HG03095 (cell line): ENCODE results near the gene POLG.

ENCODE experiments used
- ATAC-seq: cut with Tn5 transposase; IDR thresholded peaks from one replicate; pipeline ENCODE4 v1.9.1; 2021; ENCODE audit warnings: moderate library complexity; ENCODE audit not compliant: unreplicated experiment

POLG gene

GRCh38 chr15:89370120-89370977 lies 35.7 kb upstream of the POLG start:
- no peak for ATAC-seq

- ATAC-seq, result no peak
Observed at GRCh38 chr15:89369341-89369947, 34.8 kb upstream of the POLG start.

GRCh38 chr15:89368566-89369223 lies 34.1 kb upstream of the POLG start:
- ATAC-seq, result no peak

DNA sequence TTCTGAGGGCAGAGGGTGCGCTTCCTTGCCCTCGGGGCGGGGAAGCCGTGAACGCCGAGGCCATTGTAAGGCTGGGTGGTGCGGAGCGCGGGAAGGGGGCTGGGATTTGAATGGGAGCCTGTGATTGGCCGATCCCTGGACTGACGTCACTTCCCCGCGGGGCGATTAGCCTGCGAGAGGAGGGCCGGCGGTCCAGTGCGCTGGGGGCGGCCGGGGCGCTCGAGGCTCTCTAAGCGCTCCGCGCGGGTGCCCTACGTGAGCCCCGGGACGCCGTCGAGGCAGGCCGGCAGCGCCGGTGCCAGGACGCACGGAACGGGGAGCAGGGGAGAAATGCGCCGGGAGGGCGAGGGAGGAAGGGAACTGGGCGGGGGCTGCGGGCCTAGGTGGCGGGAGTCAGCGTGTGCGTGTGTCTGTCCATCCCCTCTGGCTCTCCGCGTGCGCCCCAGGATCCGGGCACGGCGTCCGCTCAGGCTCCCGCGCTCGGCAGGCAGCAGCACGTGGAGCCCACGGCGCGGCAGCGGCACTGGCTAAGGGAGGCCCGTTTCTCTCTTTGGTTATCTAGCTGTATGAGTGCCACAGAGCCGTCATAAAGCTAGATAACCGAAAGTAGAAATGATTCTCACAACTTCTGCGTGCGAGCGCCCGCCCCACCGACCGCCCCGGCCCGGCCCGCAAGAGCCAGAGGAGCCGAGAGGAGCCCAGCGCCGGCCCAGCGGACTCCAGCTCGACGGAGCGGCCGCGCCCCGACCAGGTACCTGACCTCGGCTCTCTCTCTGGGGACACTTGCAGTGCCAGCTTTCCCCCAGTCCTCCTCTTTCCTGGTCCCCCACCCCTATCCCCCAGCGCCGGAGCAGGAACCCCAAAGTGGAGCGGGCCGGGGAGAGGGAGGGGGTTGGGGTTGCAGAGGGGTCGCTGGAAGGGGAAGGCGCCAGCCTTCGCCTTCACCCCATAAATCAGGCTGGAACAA lies 33.1 kb upstream of the POLG start:
- ATAC-seq, result no peak

- ATAC-seq, result no peak
Observed at GRCh38 chr15:89366656-89367393, 32.2 kb upstream of the POLG start.

GRCh38 chr15:89365462-89366065 lies 30.9 kb upstream of the POLG start:
- no peak for ATAC-seq

DNA sequence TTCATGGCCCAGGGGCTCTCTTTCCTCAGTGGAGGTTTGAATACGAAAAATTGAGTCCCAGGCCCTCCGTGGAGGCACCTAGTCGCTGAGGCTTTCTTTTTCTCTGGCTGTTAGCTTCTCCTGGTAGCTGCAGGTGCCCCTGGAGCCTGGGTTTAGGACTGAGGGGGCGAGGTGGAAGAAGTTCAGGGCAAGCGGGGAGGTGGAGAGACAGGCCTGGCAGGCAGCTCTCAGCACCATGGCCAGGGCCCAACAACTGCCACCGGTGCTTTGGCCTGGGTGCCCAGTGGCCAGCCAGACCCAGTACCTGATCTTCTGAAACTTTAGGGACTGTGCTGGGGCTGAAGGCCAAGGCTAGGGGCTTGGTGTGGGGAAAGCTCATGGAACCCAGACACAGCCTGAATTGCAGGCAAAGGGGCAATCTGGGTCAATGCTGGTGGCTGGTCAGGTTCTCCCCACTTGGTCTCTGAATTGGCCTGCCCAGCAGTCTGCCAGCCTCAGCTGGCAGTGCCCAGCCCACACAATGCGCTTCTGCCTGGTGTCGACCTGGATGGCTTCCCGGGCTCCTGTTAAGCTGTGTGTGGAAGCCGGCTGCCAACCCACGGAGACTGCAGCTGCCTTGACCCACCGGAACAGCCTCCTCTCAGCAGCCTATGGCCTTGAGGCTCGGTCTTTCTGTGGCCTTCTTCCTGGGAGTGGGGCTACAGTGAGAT lies 30.3 kb upstream of the POLG start:
- no peak for ATAC-seq

- ATAC-seq, result no peak
Observed at GRCh38 chr15:89364341-89364740, 29.7 kb upstream of the POLG start.

- no peak for ATAC-seq
Observed at GRCh38 chr15:89363770-89364169, 29.1 kb upstream of the POLG start.

DNA sequence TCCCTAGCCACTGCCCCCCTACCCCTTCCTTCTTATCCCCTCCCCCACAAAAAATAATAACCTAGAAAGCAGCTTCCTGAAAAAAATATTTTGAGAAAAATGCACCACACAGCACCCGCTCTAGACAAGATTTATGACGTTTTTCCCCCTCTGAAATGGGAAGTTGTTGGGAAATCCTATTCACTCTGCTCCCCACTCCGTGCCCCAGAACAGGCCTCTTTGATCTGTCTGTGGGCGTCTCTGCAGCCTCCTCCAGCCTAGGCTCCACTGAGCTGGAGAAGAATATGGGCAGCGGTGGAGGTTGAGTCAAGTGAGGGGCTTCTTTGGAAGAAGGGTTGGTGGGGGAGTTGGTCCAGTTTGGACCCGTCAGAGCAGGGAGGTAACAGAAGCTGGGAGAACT lies 28.5 kb upstream of the POLG start:
- ATAC-seq, result no peak

GRCh38 chr15:89362203-89363101 lies 27.8 kb upstream of the POLG start:
- ATAC-seq, result no peak

- no peak for ATAC-seq
Observed at GRCh38 chr15:89361451-89362202, 27.0 kb upstream of the POLG start.

DNA sequence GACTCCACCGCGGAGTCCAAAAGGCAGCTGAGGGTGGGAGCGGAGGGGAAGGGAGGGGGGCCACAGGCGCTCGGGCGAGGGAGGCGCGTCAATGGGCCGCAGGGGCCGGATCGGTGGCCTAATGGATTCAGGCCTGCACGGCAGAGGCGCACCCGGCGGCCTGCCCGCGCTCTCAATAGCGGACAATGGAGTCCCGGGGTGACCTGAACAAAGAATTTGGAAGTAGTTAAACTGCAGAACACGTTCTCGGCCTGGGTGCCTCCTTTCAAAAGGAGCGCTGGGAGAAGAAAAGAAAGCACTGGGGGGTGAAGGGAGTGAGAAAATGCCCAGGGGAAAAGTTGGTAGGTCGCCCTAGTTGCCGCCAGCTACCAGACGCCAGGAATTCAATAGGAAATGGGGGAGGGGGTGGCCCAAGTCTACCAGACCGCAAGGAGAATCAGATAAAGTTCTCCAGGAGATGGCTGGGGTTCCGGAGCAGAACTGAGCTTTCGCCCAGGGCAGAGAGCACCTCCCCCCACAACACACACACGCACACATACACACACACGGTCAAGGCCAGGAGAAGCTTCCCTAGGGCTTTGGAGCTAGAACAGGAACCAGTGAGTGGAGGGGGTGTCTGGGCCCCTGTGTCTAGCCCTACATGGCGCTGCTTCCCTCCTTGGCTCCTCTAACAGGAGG lies 25.8 kb upstream of the POLG start:
- no peak for ATAC-seq

GRCh38 chr15:89359471-89360293 lies 25.1 kb upstream of the POLG start:
- no peak for ATAC-seq

- peak; percentile 87 for ATAC-seq
Observed at GRCh38 chr15:89358755-89359439, 24.3 kb upstream of the POLG start.

DNA sequence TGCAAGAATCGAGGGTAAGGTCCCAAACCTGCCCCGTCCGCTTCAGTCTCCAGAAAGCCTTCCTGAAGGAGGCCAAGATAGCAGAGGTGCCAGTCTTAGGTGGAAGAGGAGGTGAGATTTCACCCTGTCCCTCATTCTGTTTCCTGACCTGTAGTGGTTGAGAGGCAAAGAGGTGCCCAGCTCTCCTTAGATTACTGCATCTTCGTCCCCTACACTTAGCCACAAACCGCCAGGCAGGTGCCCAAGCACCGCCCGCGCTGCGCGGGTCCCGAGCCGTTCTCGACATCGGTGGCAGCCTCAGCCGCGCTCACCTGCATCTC lies 23.8 kb upstream of the POLG start:
- no peak for ATAC-seq
